ENCODE measurements around the gene CDKN2AIPNL.

- TF ChIP-seq, protein P1, sequence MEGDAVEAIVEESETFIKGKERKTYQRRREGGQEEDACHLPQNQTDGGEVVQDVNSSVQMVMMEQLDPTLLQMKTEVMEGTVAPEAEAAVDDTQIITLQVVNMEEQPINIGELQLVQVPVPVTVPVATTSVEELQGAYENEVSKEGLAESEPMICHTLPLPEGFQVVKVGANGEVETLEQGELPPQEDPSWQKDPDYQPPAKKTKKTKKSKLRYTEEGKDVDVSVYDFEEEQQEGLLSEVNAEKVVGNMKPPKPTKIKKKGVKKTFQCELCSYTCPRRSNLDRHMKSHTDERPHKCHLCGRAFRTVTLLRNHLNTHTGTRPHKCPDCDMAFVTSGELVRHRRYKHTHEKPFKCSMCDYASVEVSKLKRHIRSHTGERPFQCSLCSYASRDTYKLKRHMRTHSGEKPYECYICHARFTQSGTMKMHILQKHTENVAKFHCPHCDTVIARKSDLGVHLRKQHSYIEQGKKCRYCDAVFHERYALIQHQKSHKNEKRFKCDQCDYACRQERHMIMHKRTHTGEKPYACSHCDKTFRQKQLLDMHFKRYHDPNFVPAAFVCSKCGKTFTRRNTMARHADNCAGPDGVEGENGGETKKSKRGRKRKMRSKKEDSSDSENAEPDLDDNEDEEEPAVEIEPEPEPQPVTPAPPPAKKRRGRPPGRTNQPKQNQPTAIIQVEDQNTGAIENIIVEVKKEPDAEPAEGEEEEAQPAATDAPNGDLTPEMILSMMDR (conservative IDR thresholded peaks at IDR 0.05 in 1 of 2, IDR thresholded peaks at IDR 0.05 in 1 of 2; ENCODE audit: low read depth in 1 of 2, low read length in 2 of 2), result no peak
- no peak for TF ChIP-seq EZH2 (IDR thresholded peaks at IDR 0.05; ENCODE audit: low read length, missing control alignments)
These were observed 43.8 kb upstream of the CDKN2AIPNL start for GRCh38 chr5:134455466-134455865.
